Endothelial cell of umbilical vein (primary cell): ENCODE data around the gene TSR3. TPM values are rescaled to one million over a fixed set of nuclear protein-coding genes. Genes with fewer than 3 reads are reported as not detected.

Source experiments
- BruUV-seq: library from RNA; stranded (reverse); fragments of 400-500 nt; replicated peaks from 2 replicates; lab custom pipeline; 2021; lab: Mats Ljungman, UMichigan
- CTCF ChIA-PET: fragments of 300-600, 350-600 bp; sonication (Branson Sonifier 250); formaldehyde crosslinking; loops from one replicate; lab custom pipeline; 2021; ENCODE audit warnings: antibody characterized with exemption, inconsistent platforms; lab: Charles Lee
- POLR2A ChIA-PET: fragments of 300-600, 350-600 bp; sonication (Branson Sonifier 250); formaldehyde crosslinking; loops from one replicate; lab custom pipeline; 2021; ENCODE audit warnings: antibody characterized with exemption, inconsistent platforms; lab: Charles Lee
- DNase-seq: peaks from one replicate; pipeline ENCODE4 v3.0.0-alpha.2; 2011; ENCODE audit warnings: low read depth, low spot score
- FAIRE-seq: peaks from 2 replicates; lab custom pipeline; 2011; peaks lifted over from hg19 to GRCh38; lab: Jason Lieb, UNC
- H2AFZ ChIP-seq: 2 replicates; pipeline ENCODE4 v1.6.0; 2012; ENCODE audit warnings: low read depth, low read length, control low read depth, inconsistent platforms
- H3K27ac ChIP-seq: 2 replicates; pipeline ENCODE4 v1.5.1; 2011; ENCODE audit warnings: low read depth, mild to moderate bottlenecking, control low read depth, low read length, moderate library complexity; ENCODE audit not compliant: insufficient read depth
- H3K27me3 ChIP-seq, 2 experiments: 2 replicates each; pipeline versions ENCODE4 v1.6.0 to v1.6.1; 2011; ENCODE audit warnings: low read length in 2 of 2, mixed read lengths in 1 of 2; ENCODE audit not compliant: control insufficient read depth in 2 of 2, insufficient read depth in 2 of 2
- H3K36me3 ChIP-seq, 2 experiments: 2 replicates in 1 of 2; 3 replicates in 1 of 2; pipeline ENCODE4 v1.5.1; 2011; ENCODE audit warnings: low read length in 2 of 2, mild to moderate bottlenecking in 1 of 2, moderate library complexity in 1 of 2; ENCODE audit not compliant: control insufficient read depth in 2 of 2, insufficient read depth in 2 of 2; ENCODE audit errors: extremely low read depth in 1 of 2
- H3K4me1 ChIP-seq: 3 replicates; pipeline ENCODE4 v1.5.1; 2011; ENCODE audit warnings: mild to moderate bottlenecking, low read length; ENCODE audit not compliant: control insufficient read depth, insufficient read depth; ENCODE audit errors: extremely low read depth
- H3K4me2 ChIP-seq: 2 replicates; pipeline ENCODE4 v1.6.1; 2011; ENCODE audit warnings: low read length, control low read depth, mixed read lengths; ENCODE audit not compliant: insufficient read depth
- H3K4me3 ChIP-seq, 3 experiments: fragments of 200-600 bp in 1 of 3; sonication (generic), shearing (Covaris generic) in 1 of 3; replicated peaks in 1 of 3; 2 replicates each; pipeline ENCODE4 v1.5.1; 2011 to 2016; ENCODE audit warnings: control low read depth in 3 of 3, low read length in 3 of 3, mild to moderate bottlenecking in 2 of 3, inconsistent platforms in 1 of 3, low read depth in 1 of 3, moderate library complexity in 1 of 3; ENCODE audit not compliant: insufficient read depth in 1 of 3
- H3K79me2 ChIP-seq: 2 replicates; pipeline ENCODE4 v1.6.0; 2012; ENCODE audit warnings: low read length, inconsistent platforms; ENCODE audit not compliant: control insufficient read depth, insufficient read depth
- H3K9ac ChIP-seq: replicated peaks from 2 replicates; pipeline ENCODE3; 2011; ENCODE audit warnings: low read length, control low read depth; ENCODE audit not compliant: insufficient read depth; ENCODE audit errors: extremely low read depth
- H3K9me1 ChIP-seq: replicated peaks from 3 replicates; pipeline ENCODE4 v1.6.0; 2011; ENCODE audit warnings: mild to moderate bottlenecking, low read length; ENCODE audit not compliant: control insufficient read depth, insufficient read depth; ENCODE audit errors: extremely low read depth
- H3K9me3 ChIP-seq: replicated peaks from 2 replicates; pipeline ENCODE4 v1.5.1; 2012; ENCODE audit warnings: low read length, inconsistent platforms; ENCODE audit not compliant: control insufficient read depth, insufficient read depth
- H4K20me1 ChIP-seq: replicated peaks from 2 replicates; pipeline ENCODE3; 2011; ENCODE audit warnings: mild to moderate bottlenecking, low read length; ENCODE audit not compliant: control insufficient read depth, insufficient read depth; ENCODE audit errors: extremely low read depth
- EZH2 ChIP-seq: IDR thresholded peaks from 2 replicates; pipeline ENCODE4 v1.6.1; 2012; ENCODE audit warnings: borderline replicate concordance, low read depth, mild to moderate bottlenecking, moderate library complexity, low read length, inconsistent platforms; ENCODE audit not compliant: severe bottlenecking
- FOS ChIP-seq: IDR thresholded peaks from 2 replicates; pipeline ENCODE4 v1.6.1; 2011; ENCODE audit warnings: mild to moderate bottlenecking, low read length, moderate library complexity, borderline replicate concordance; ENCODE audit not compliant: insufficient read depth
- GATA2 ChIP-seq: IDR thresholded peaks from 2 replicates; pipeline ENCODE4 v1.7.0; 2011; ENCODE audit warnings: low read depth, mild to moderate bottlenecking, moderate library complexity, mixed read lengths, low read length; ENCODE audit not compliant: insufficient read length, insufficient read depth
- JUN ChIP-seq: IDR thresholded peaks from 2 replicates; pipeline ENCODE4 v1.6.1; 2011; ENCODE audit warnings: borderline replicate concordance, low read depth; ENCODE audit not compliant: insufficient read length, insufficient read depth
- MYC ChIP-seq: IDR thresholded peaks from one replicate; pipeline ENCODE4 v1.6.1; 2011; ENCODE audit warnings: mild to moderate bottlenecking, low read depth, low read length
- POLR2A ChIP-seq: IDR thresholded peaks from 2 replicates; pipeline ENCODE4 v1.6.1; 2012; ENCODE audit warnings: low read depth, mild to moderate bottlenecking, control low read depth, low read length
- POLR2AphosphoS5 ChIP-seq: IDR thresholded peaks from 2 replicates; pipeline ENCODE4 v1.6.1; 2012; ENCODE audit warnings: low read depth, mild to moderate bottlenecking, control low read depth, low read length, moderate library complexity; ENCODE audit not compliant: insufficient read depth
- dilution Hi-C: fragments of 300-500 bp; cut with MboI; formaldehyde crosslinking; loops from one replicate; pipeline ENCODE4 v1.15.0; 2019; ENCODE audit warnings: low sequenced_read_pairs; ENCODE audit not compliant: extremely low pct_ligation_motif_present
- intact Hi-C: fragments of 100-400 bp; cut with micrococcal nuclease; formaldehyde crosslinking; loops from one replicate; pipeline ENCODE4 v1.10.0; 2022
- polyA plus RNA-seq, 4 experiments: library from polyadenylated mRNA; depleted of rRNA in 3 of 4; stranded (reverse) in 3 of 4; unstranded in 1 of 4; fragments of >200 nt; gene quantifications; 2 replicates each; pipeline versions ENCODE4 v1.2.1 to v1.2.3, GENCODE V29; 2011 to 2012; ENCODE audit warnings: missing spikeins in 1 of 4
- total RNA-seq: library from RNA; stranded (reverse); gene quantifications from 2 replicates; pipeline ENCODE4 v1.2.3, GENCODE V29; 2021
- TF ChIP-seq, protein P1 (sequence below), 2 donors: IDR thresholded peaks; 1 replicate in 1 of 2; 2 replicates in 1 of 2; pipeline ENCODE4 v1.5.1; 2011; ENCODE audit warnings: low read length in 2 of 2, mild to moderate bottlenecking in 2 of 2, moderate library complexity in 2 of 2, control low read depth in 1 of 2, inconsistent platforms in 1 of 2, low read depth in 1 of 2; ENCODE audit not compliant: insufficient read depth in 1 of 2; ENCODE audit errors: extremely low read depth in 1 of 2
- TF ChIP-seq, protein P2 (sequence below): IDR thresholded peaks from 2 replicates; pipeline ENCODE4 v1.6.1; 2011; ENCODE audit not compliant: insufficient read depth, insufficient read length

Gene TSR3
- total and polyA plus RNA-seq, 2 donors (not counting 3 experiments of a cell fraction or from before 2014, with no cell fraction given), result 65.4 to 82.7 TPM

DNA sequence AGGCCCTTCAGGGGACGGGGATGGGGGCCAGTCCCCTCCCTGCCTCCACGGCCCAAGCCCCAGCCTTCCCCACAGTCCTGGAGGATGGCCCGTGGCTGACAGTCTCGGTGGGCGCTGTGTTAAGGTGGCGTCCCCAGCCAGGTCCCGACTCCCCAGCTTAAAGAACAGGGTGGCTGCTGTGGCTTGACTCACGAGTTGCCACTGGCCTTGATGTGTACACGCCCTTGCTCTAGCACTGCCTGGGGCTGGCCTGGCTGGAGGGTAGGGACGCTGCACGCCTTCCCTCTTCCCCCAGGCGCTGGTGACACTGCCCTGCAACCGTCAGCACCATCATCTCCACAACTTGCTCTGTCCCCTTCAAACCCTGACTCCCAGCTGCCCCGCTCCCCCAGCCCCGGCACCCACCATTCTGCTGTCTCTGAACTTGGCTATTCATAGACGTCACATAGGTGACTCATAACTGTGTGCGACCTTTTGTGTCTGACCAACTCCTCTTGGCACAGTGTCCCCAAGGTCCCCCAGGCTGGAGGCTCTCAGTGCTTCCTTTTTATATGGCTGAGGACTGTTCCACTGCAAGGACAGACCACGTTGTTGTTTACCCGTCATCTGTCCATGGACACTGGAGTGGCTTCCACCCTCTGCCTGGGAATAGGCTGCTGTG, 6.4 kb upstream of the TSR3 start:
- BruUV-seq, result no TSS peak
- Histone ChIP-seq H3K27me3 (no peaks in the 10 kb centered on the region), H3K4me1 (no peaks in the 10 kb centered on the region), H3K4me3 (no peak overlapping the region), H3K4me2 (no peak overlapping the region), H3K9me3 (no peaks in the 10 kb centered on the region), H3K79me2 (peaks cover 44% of the 10 kb centered on the region), H3K36me3 (peaks cover 5 to 20% of the 10 kb centered on the region in 2 experiments), H3K27ac (no peak overlapping the region), H3K9me1 (no peaks in the 10 kb centered on the region), H3K9ac (no peak overlapping the region), H2AFZ (no peak overlapping the region), H4K20me1 (no peaks in the 10 kb centered on the region)
- FAIRE-seq (no peak), DNase-seq (no peak)
- intact Hi-C loops (no loop called here), dilution Hi-C loops (no loop called here)
- TF ChIP-seq POLR2AphosphoS5, result no peak
- no peak for TF ChIP-seq FOS
- no peak for TF ChIP-seq MYC
- CTCF ChIA-PET, result interaction anchor here (1.0 kb wide), 1 partner anchor 15 kb away, joined by 3 read pairs; no protein-coding TSS in a partner anchor
- POLR2A ChIA-PET, result no interaction called here

DNA sequence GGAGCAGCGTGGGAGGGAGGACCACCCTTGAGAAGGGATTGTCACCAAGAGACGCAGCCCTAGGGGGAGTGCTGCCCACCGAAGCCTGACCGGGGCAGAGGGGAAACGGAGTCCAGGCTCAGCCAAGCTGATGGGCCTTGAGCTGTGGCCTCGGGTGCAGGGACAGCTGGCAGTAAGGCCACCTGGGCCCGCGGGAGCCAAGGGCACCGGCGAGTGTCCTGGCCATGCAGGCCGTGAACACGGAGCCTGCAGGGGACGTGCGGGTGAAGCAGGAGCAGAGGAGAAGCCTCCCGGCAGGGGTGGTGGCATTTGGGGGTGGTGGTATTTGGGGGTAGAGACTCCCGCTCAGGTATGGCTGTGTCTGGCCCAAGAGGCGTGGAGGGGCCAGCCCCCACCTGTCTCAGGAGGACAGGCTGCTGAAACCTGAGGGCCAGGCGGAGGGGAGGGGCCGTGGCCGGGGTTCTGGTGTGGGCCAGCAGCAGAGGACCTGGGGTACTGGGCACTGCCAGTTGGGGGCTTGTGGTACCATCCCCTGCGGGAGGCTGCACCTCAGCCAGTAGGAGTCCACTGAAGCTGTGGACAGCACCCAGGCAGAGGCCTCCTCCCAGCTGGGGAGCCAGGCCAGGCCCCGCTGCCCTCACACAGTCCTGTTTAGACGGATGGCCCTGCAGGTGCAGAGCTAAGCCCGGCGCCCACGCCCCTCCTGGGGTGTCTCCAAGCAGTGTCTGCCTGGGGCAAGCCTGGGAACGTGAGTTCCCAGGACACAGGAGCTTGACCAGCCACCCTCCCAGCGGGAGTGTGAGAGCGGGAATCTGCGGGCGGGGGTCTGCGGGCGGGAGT, 4.6 kb upstream of the TSR3 start:
- H3K36me3 ChIP-seq, result peaks cover 0 to 5% of the 10 kb centered on the region in 2 experiments
- intact Hi-C loops, result no loop called here
- no peak overlapping the region for H3K27ac ChIP-seq
- ChIA-PET POLR2A (no interaction called here), CTCF (no interaction called here)
- DNase-seq (no peak), FAIRE-seq (no peak)
- no peaks in the 10 kb centered on the region for H3K9me3 ChIP-seq
- dilution Hi-C loops, result no loop called here
- no peak overlapping the region for H3K4me2 ChIP-seq
- no peaks in the 10 kb centered on the region for H4K20me1 ChIP-seq
- H3K79me2 ChIP-seq, result peaks cover 48% of the 10 kb centered on the region
- no TSS peak for BruUV-seq
- no peaks in the 10 kb centered on the region for H3K9me1 ChIP-seq
- no peak overlapping the region for H3K9ac ChIP-seq
- no peaks in the 10 kb centered on the region for H3K27me3 ChIP-seq
- no peak overlapping the region for H3K4me3 ChIP-seq
- H2AFZ ChIP-seq, result no peak overlapping the region
- peaks cover 5% of the 10 kb centered on the region for H3K4me1 ChIP-seq
- no peak for TF ChIP-seq MYC
- TF ChIP-seq EZH2, result no peak
- TF ChIP-seq, protein P1, sequence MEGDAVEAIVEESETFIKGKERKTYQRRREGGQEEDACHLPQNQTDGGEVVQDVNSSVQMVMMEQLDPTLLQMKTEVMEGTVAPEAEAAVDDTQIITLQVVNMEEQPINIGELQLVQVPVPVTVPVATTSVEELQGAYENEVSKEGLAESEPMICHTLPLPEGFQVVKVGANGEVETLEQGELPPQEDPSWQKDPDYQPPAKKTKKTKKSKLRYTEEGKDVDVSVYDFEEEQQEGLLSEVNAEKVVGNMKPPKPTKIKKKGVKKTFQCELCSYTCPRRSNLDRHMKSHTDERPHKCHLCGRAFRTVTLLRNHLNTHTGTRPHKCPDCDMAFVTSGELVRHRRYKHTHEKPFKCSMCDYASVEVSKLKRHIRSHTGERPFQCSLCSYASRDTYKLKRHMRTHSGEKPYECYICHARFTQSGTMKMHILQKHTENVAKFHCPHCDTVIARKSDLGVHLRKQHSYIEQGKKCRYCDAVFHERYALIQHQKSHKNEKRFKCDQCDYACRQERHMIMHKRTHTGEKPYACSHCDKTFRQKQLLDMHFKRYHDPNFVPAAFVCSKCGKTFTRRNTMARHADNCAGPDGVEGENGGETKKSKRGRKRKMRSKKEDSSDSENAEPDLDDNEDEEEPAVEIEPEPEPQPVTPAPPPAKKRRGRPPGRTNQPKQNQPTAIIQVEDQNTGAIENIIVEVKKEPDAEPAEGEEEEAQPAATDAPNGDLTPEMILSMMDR (IDR thresholded peaks at IDR 0.05; ENCODE audit: extremely low read depth in 1 of 2, insufficient read depth in 1 of 2, low read depth in 1 of 2, low read length in 2 of 2), result no peak
- TF ChIP-seq, protein P2, sequence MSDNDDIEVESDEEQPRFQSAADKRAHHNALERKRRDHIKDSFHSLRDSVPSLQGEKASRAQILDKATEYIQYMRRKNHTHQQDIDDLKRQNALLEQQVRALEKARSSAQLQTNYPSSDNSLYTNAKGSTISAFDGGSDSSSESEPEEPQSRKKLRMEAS, result no peak
- no peak for TF ChIP-seq GATA2
- no peak for TF ChIP-seq JUN
- TF ChIP-seq POLR2AphosphoS5, result no peak
- no peak for TF ChIP-seq FOS
- no peak for TF ChIP-seq POLR2A
